Parathyroid adenoma (tissue), 2 donors: ENCODE measurements around the gene MAT1A.
"Not testable (repeated sequence)": the region's sequence is repeated elsewhere in the genome, so short reads cannot be mapped to it uniquely, and the experiment has no call there.

Source experiments
- H2AFZ ChIP-seq: fragments of 300-600 bp; sonication (generic); one replicate; pipeline ENCODE4 v1.7.0; 2017; ENCODE audit warnings: antibody characterized with exemption, mild to moderate bottlenecking
- H3K27ac ChIP-seq: fragments of 300-600 bp; sonication (generic); one replicate; pipeline ENCODE4 v1.7.0; 2017
- H3K27me3 ChIP-seq: fragments of 300-600 bp; sonication (generic); one replicate; pipeline ENCODE4 v1.7.0; 2017; ENCODE audit warnings: low read length; ENCODE audit not compliant: control insufficient read depth, insufficient read depth
- H3K36me3 ChIP-seq: fragments of 300-600 bp; sonication (generic); one replicate; pipeline ENCODE4 v1.7.0; 2017; ENCODE audit warnings: low read length; ENCODE audit not compliant: control insufficient read depth, insufficient read depth
- H3K4me1 ChIP-seq: fragments of 300-600 bp; sonication (generic); one replicate; pipeline ENCODE4 v1.7.0; 2017; ENCODE audit warnings: control low read depth
- H3K4me2 ChIP-seq: fragments of 300-600 bp; sonication (generic); one replicate; pipeline ENCODE4 v1.7.0; 2017; ENCODE audit warnings: low read length
- H3K4me3 ChIP-seq: fragments of 300-600 bp; sonication (generic); one replicate; pipeline ENCODE4 v1.7.0; 2017; ENCODE audit warnings: low read depth, low read length
- H3K79me2 ChIP-seq: fragments of 300-600 bp; sonication (generic); one replicate; pipeline ENCODE4 v1.7.0; 2017; ENCODE audit warnings: control low read depth
- H3K9ac ChIP-seq: fragments of 300-600 bp; sonication (generic); one replicate; pipeline ENCODE4 v1.7.0; 2017; ENCODE audit warnings: mild to moderate bottlenecking
- H3K9me3 ChIP-seq: fragments of 300-600 bp; sonication (generic); one replicate; pipeline ENCODE4 v1.7.0; 2017; ENCODE audit warnings: low read length; ENCODE audit not compliant: control insufficient read depth
- donor health status: primary hyperparathyroidism.

Gene MAT1A

DNA sequence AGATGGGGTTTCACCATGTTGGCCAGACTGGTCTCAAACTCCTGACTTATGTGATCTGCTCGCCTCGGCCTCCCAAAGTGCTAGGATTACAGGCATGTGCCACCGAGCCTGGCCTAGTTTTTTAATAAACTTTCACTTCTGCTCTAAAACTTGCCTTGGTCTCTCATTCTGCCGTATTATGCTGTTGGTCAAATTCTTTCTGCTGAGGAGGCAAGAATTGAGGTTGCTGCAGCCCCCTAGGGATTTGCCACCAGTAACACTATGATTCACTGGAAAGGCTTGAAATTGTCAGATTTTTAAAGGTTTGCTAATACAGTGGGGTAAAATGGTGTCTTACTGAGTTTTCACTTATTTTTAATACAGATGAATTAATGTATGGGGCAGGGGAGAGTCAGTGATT lies 62.7 kb downstream of the MAT1A start:
- not testable (repeated sequence) for H3K9ac ChIP-seq, H3K27ac ChIP-seq, H3K79me2 ChIP-seq, H3K4me3 ChIP-seq, H3K4me1 ChIP-seq, H2AFZ ChIP-seq, H3K27me3 ChIP-seq, H3K4me2 ChIP-seq, H3K9me3 ChIP-seq, H3K36me3 ChIP-seq

- not testable (repeated sequence) for H2AFZ ChIP-seq, H3K79me2 ChIP-seq, H3K4me1 ChIP-seq, H3K27ac ChIP-seq, H3K9me3 ChIP-seq, H3K36me3 ChIP-seq, H3K4me3 ChIP-seq, H3K9ac ChIP-seq, H3K4me2 ChIP-seq, H3K27me3 ChIP-seq
These were observed 66.4 kb downstream of the MAT1A start for GRCh38 chr10:80223031-80223419.
